NAMALWA (cell line): ENCODE results near the gene LSM11.
"Not testable (repeated sequence)": the region's sequence is repeated elsewhere in the genome, so short reads cannot be mapped to it uniquely, and the experiment has no call there.

Experiments used
- DNase-seq: peaks from one replicate; pipeline ENCODE4 v3.0.0-alpha.2; 2015; ENCODE audit warnings: low spot score

LSM11 gene

DNA sequence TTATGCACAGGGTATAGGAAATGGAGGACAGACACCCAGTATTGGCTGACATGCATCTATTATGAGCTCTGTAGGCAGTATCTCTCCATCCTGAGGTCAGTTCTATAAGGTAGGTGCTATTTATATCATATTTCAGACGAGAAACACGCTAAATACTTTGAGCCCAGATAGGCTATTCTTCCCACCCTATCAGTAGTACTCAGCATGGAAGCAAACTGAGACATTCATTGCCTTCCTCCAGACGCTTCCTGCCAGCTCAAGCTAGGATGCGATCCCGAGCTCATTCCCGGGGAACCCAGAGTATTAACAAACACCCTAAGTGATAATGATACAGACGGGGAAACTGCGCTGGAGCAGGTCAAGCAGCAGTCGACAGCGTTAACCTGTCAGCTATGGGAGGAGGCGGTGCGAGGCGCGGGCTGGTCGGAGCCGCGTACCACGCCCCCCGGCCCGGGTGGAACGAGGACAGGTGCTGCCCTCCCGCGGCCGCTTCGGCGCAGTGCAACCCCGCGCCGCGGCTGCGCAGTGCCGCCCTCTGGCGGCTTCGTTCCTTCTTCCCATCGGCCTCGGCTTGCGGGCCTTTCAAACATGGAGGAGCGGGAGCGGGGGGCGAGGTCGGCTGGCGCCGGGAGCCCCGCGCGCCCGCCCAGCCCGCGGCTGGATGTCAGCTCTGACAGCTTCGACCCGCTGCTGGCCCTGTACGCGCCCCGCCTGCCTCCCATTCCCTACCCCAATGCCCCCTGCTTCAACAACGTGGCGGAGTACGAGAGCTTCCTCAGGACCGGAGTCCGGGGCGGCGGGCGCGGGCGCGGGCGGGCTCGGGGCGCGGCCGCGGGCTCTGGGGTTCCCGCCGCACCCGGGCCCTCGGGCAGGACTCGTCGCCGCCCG lies at the start of gene LSM11:
TSS of gene LSM11 (plus strand) at position 550 of the 888 bp plus-strand sequence. CDS start at position 589, 39 bp downstream.
- peak; percentile 90 for DNase-seq

DNA sequence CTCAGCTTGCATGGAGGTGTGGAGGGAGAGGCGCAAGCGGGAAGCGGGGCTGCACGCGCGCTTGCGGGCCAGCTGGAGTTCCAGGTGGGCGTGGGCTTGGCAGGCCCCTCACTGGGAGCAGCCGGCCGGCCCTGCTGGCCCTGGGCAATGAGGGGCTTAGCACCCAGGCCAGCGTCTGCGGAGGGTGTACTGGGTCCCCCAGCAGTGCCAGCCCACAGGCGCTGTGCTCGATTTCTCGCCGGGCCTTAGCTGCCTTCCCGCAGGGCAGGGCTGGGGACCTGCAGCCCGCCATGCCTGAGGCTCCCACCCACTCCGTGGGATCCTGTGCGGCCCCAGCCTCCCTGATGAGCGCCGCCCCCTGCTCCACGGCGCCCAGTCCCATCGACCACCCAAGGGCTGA lies 49.7 kb upstream of the LSM11 start:
- DNase-seq: not testable (repeated sequence)

DNA sequence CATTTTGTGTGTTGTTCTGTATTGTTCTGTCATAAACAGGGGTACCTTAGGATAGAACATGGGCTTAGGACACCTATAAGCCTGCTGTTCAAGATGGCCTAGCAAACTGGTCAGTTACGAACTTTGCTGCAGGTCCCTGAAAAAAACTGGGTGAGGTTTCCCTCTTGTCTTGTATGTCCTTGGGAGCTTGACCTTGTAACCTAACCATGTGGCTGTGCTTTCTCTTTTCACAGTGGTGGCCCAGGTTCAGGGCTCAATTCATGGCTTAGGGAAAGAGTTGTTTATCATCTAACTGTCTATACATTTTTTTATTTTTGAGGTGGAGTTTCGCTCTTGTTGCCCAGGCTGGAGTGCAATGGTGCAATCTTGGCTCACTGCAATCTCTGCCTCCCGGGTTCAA lies 47.4 kb upstream of the LSM11 start:
- not testable (repeated sequence) for DNase-seq

DNA sequence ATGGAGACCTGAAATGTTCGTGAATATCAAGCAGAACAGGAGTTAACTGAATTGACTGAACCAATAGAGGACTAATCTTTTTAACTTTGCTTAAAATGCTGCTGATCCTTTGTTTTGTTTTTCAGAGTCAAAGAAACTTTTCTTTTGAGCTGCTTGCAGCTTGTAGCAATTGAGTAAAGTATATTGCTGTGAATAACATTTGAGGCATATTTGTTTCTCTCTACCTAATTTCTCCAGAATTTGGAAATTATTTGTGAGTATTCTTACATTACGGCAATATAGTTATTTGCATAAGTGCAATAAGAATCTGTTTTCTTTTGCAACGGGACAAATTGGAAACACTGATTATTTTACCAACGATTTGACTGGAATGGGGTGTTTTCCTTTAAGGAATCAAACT lies 44.8 kb upstream of the LSM11 start:
- DNase-seq: peak; percentile 42

DNA sequence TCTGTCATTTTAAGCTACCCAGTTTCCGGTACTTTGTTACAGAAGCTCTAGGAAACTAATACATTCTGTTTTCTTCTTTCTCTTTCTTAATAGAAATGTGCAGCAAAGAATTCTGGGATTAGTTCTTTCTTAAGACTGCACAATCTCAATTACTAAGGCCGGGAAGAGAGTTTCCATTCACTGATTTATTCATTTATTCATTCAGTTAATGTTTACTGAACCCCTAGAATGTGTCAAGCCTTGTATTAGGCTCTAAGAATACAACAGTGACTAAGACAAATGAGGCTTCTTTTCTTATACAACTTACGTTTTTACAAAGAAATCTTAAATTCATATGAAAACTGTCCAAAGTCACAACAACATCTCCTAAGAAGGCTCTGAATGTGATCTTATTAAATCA lies 39.8 kb upstream of the LSM11 start:
- no peak for DNase-seq

DNA sequence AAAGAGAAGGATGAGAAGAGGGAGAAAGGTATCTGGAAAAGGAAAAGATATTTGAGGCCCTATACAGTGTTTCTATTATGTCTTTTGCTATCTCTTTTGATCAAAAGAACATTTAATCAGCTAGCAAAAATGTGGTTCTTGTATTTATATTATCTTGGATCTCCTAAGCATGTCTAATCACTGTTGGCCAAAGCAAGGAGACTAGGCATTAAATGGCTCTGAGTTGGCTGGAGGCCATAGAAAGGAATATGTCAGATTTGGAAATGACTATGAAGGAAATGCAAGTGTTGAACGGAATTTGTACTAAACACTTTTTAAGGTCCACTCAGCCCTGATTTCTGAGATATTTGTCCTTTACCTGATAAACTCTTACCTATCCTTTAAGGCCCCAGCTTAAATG lies 34.6 kb upstream of the LSM11 start:
- DNase-seq: no peak

DNA sequence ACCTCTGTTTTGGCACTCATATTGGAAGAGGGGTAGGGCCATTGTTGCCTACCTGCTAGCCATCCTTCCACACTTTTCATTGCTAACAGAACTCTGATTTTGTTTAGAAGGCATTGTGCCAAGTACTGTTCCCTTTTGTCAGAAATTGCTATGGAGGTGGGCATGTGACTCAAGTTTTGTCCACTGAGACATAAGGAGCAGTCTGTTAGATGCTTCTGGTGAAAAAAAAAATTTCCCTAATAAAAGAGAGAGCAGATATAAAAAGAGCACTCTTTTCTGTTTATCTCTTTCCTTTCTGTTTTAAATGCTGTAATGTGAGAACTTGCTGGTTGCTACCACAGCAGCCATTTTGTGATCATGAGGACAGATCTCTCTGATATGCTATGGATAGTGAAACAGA lies 34.2 kb upstream of the LSM11 start:
- DNase-seq: no peak

DNA sequence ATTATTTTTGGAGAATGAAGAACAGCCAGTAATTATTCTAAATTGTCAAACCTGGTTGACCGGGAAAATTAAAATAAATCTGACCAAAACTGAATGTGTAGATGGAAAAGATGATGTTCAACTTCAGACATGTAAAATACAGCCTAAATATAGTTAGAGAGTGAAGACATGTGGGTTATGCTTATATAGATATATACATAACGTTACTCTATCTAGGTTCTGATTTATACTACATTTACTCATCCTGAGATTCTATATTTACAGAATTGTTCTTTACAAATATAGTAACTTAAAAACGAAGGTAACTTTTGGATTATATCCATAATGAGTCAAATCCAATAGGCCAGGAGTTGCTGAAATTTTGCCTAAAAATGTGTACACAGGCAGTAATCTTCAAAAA lies 33.1 kb upstream of the LSM11 start:
- no peak for DNase-seq

DNA sequence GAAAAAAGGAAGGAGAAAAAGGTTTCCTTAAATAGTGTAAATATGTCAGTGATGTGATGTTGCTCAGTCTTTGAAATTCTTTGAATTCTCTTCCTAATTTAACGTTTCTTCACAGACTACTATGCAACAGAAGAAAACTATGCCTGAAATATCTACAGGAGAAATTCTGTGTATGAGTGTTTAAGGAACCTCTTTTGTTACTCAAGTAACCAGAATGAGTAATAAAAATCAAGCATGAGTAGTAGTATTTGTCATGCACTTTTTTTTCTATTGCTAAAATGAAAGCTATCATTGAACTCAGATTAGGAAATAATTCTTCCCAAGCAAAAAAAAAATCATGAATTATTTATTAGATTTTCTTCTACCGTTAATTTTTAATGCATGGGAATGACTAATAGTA lies 32.6 kb upstream of the LSM11 start:
- no peak for DNase-seq

DNA sequence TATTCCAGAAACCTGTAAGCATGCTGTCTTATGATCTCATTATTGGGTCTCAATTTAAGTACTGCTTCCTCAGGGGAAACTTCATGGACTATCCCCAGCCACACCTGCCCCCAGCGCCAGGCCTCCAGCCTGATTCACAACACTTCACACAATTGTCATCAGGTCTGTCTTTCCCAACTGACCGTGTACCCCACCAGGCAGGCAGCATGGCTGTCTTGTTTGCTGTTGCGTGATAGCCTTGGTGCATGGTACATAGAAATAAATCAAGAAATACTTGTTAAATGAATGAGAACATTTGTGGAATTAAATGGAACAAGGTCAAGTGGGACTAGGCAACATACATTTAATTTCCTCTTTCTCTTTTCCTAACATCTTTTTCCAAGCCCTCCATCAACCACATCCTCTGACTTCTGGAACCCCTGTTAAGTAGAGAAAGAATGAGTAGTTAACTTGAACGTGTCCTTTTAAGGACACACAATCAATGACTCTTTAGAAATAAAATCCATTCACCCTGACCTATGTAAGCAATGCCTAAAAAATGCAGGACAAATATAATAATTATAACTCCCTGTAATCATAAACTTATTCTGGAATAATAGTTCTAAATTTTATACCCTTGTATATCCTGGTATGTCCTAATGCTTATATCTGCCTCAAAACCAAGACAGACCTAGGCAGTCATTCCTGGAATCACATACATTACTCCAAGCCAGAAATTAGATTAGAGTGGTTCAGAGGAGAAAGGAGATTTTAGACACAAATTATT lies 29.5 kb upstream of the LSM11 start:
- no peak for DNase-seq

DNA sequence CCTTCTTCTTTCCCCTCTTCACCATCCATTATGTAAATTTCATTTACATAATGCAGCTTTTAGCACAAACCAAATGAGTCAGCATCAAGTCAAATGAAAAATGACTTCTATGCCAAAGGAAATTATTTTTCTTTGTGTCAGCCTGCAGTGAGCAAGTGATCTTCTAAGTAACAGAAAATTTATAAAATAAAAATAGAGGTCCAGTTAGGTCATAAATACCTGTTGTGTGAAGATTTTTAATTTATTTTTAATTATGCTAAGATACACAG lies 29.0 kb upstream of the LSM11 start:
- no peak for DNase-seq

DNA sequence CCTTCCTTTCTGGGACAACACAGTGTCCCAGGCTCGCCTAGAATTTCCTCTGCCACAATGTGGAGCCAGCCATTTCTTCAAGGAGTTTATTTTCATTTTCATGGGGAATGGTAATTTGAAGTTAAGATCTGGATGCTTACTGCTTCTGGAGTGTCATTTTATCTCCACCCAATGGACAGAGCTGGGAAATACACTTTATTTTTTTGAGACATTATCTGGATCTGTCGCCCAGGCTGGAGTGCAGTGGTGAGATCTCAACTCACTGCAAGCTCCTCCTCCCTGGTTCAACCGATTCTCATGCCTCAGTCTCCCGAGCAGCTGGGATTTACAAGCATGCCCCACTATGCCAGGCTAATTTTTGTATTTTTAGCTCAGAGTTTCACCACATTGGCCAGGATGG lies 25.0 kb upstream of the LSM11 start:
- peak; percentile 84 for DNase-seq

DNA sequence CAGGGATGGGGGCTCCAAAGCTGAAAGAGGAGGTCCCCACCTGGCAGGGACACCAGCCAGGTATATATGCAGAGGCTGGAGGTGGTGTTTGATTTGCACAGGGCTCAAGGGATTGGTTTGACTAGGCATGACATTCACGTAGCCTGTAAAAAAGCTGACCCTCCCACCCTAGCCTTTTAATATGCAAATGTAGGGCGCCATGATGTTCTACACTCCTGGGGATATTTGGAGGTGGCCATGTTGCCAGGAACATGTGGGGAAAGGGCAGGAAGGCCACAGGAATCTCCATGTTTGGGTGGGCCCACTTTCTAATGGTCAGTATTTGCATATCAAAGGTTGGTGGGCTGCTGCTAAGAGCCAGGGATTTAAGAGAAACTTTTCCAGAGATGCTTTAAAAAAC lies 24.3 kb upstream of the LSM11 start:
- no peak for DNase-seq

DNA sequence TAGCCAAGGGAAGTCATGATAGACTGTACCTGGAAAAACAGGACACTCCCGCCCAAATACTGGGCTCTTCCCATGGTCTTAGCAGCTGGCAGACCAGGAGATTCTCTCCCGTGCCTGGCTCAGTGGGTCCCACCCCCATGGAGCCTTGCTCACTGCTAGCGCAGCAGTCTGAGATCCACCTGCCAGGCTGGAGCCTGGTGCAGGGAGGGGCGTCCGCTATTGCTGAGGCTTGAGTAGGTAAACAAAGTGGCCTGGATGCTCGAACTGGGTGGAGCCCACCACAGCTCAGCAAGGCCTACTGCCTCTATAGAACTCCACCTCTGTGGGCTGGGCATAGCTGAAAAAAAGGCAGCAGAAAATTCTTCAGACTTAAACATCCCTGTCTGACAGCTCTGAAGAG lies 22.4 kb upstream of the LSM11 start:
- no peak for DNase-seq

DNA sequence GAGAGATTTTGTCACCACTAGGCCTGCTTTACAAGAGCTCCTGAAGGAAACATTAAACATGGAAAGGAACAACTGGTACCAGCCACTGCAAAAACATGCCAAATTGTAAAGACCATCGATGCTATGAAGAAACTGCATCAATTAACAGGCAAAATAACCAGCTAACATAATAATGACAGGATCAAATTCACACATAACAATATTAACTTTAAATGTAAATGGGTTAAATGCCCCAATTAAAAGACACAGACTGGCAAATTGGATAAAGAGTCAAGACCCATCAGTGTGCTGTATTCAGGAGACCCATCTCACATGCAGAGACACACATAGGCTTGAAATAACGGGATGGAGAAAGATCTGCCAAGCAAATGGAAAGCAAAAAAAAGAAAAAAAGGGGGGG lies 20.6 kb upstream of the LSM11 start:
- not testable (repeated sequence) for DNase-seq

DNA sequence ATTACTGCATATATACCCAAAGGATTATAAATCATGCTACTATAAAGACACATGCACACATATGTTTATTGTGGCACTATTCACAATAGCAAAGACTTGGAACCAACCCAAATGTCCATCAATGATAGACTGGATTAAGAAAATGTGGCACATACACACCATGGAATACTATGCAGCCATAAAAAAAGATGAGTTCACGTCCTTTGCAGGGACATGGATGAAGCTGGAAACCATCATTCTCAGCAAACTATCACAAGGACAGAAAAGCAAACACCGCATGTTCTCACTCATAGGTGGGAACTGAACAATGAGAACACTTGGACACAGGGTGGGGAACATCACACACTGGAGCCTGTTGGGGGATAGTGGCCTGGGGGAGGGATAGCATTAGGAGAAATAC lies 16.9 kb upstream of the LSM11 start:
- not testable (repeated sequence) for DNase-seq

DNA sequence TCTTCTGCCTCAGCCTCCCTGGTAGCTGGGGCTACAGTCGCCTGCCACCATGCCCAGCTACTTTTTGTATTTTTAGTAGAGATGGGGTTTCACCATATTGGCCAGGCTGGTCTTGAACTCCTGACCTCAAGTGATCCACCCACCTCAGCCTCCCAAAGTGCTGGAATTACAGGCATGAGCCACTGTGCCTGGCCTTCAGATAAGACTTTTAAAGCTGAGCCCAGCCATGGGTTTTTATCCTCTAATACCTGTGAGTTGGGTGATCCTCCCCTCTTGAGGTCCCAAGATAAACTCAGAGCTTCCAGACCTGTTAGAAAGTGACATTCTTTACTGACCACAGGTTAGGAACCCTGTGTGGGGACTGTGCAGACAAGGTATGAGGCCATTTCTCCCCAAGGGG lies 15.7 kb upstream of the LSM11 start:
- not testable (repeated sequence) for DNase-seq

DNA sequence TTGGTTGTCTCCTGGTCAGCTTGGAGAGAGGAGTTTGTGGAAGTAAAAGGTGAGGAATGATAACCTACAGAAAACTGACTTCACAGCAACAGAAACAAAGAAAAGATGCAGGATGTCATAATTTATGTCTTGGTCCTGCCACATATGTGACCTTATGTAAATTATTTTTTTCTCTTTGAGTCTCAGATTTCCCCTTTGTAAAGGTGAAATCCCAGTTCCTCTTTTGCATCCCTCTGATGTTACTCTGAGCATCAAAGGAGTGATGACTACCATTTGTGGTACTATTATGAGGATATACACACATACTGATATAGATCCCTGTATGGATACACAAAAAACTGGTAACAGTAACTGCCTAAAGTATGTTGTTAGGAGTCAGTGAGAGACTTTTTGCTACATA lies 13.7 kb upstream of the LSM11 start:
- peak; percentile 63 for DNase-seq

DNA sequence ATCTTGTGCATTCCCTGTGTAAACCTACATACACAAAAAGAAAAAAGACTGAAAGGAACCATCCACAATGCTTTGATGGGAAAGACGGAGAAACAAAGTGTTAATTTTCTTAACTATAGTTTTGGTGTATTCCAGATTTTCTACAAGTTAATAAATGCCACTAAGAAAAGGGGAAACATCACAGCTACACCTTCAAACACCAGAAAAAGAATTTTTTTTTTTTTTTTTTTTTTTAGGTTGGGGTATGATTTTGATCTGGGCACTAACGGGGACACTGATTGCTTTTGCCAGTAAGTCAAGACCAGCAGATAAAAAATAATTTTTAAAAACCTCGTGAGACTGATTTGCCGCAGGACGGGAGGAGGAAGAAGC lies 12.6 kb upstream of the LSM11 start:
- peak; percentile 23 for DNase-seq

DNA sequence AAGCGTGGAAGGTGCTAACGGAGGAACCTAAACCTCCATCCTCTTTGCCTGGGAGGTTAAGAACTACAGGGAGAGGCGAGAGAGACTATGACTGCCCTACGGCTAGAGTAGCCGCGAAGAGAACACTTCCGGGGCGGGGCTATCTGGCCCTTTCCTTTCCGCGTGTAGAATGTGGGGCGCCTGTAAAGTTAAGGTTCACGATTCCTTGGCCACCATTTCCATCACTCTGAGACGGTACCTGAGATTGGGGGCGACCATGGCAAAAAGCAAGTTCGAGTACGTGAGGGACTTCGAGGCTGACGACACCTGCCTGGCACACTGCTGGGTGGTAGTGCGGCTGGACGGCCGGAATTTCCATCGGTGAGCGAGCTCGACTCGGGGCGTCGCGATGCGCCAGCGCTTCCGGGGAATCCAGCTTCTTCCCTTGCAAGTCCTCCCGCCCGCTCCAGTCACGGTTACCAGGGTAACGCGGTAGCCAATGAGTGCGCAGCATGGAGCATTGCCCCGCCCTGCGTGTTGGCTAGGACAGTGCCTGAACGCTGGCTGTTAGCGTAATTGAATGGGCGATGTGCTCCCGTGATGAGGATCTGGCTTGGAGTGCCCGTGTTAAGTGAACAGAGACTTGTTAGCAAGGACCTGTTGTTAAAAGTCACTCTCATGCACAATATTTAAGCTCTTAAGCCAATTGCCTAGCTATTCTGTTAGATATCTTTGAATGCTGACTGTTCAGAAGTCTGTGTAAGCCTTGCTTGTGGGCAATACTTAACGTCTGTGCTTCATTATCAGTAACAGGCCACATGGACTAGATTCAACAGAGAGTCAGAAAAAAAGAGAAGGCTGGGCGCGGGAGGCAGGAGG lies 12.0 kb upstream of the LSM11 start, which contains the start of gene THG1L:
TSS of gene THG1L (plus strand) at position 149 of the 858 bp plus-strand sequence. CDS start at position 170, 21 bp downstream.
- peak; percentile 99 for DNase-seq

DNA sequence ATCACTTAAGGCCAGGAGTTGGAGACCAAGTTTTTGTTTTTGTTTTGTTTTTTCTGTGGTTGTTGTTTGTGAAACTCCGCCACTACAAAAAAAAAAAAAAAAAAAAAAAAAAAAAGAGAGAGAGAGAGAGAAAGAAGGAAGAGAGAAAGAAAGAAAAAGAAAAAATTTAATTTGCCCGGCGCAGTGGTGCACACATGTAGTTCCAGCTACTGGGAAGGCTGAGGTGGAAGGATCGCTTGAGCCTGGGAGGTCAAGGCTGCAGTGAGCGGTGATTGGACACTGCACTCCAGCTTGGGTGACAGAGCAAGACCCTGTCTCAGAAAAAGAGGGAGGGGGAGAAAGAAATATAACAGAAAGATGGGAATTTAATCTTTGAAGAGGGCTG lies 11.4 kb upstream of the LSM11 start:
- DNase-seq: no peak

DNA sequence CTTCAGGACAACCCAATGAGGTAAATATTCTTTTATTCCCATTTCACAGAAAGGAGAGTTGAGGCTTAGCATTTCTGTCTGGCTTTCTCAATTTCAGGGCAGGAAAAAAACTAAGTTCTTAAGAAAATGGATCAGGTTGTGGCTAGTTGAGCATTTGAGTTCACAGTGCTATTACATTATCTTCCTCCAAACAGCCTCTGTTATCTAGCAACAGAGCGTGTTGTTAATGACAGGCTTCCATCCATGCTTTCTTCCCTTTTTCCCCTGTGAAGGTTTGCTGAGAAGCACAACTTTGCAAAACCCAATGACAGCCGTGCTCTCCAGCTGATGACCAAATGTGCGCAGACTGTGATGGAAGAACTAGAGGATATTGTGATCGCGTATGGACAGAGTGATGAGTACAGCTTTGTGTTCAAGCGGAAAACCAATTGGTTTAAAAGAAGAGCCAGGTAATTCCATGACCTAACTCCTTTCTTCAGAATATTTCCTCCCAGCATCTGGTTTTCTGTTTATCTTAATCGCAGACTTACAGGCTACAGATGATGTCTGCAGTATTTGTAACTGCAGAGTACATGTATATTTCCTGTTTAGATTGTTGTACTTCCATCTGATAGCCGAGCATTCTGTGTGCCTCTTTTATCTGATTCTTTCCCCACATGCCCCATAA lies 10.8 kb upstream of the LSM11 start:
- DNase-seq: no peak
